ENCODE data around the gene BAZ1A. TPM values are rescaled to one million over a fixed set of nuclear protein-coding genes. Genes with fewer than 3 reads are reported as not detected.

Gene BAZ1A
- total RNA-seq, 6 experiments from 2014 or later = 6.6 to 19.4 (median 14.3) TPM

DNA sequence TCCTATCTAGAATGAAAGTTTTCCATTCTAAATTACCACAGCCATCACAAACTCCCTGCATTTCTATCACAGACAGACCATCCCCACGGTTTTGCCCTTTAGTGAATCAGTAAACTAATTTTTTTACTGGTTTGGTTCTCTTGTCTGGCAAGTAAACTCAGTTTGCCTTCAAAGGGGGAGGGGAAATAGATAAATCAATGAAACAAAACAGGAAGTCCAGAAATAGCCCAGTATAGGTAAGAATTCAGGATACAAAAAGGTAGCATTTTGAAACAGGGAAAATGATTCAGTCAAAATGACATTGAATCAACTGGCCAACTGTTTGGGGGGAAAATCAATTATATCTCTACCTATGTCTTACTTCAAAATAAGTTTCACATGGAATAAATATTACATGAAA is 15.8 kb upstream of the BAZ1A start:
- H3K4me1 ChIP-seq = no peaks in the 10 kb centered on the region
- TF ChIP-seq, protein P1, sequence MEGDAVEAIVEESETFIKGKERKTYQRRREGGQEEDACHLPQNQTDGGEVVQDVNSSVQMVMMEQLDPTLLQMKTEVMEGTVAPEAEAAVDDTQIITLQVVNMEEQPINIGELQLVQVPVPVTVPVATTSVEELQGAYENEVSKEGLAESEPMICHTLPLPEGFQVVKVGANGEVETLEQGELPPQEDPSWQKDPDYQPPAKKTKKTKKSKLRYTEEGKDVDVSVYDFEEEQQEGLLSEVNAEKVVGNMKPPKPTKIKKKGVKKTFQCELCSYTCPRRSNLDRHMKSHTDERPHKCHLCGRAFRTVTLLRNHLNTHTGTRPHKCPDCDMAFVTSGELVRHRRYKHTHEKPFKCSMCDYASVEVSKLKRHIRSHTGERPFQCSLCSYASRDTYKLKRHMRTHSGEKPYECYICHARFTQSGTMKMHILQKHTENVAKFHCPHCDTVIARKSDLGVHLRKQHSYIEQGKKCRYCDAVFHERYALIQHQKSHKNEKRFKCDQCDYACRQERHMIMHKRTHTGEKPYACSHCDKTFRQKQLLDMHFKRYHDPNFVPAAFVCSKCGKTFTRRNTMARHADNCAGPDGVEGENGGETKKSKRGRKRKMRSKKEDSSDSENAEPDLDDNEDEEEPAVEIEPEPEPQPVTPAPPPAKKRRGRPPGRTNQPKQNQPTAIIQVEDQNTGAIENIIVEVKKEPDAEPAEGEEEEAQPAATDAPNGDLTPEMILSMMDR (IDR thresholded peaks at IDR 0.05) = no peak
- TF ChIP-seq POLR2A (IDR thresholded peaks at IDR 0.05) = no peak
- no peaks in the 10 kb centered on the region for H3K36me3 ChIP-seq
- intact Hi-C loops (cut with DNase I) = no loop called here
- H3K4me3 ChIP-seq = no peak overlapping the region
- H3K9me3 ChIP-seq = no peaks in the 10 kb centered on the region
- 13% methylated on average over 1 of the region's 1 CpG for WGBS (ENCODE audit: insufficient coverage, low coverage, low lambda C conversion rate, missing lambda C conversion rate)
- no peak for DNase-seq
- peak in 1 of 4 donors; percentile 43 for ATAC-seq
- no peak overlapping the region for H3K27ac ChIP-seq
- no peaks in the 10 kb centered on the region for H3K27me3 ChIP-seq

DNA sequence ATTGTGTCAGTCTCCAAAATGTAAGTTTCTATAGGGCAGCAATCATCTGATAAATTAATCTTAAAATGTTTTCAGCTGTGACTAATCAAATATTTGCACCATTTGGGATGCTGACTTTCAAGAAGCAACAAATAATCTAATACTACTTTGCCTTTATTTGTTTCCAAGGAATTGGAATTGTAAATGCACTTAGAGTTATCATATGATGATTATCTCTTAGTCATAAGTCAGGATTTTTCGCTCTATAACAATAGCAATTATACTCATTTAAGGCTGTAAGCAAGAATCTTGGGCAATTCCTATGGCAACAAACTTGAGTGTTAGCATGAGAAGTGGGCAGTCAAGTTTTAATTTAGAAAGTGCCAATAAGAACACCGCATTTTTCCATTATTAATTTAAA is 13.0 kb upstream of the BAZ1A start:
- Histone ChIP-seq H3K9me3 (no peaks in the 10 kb centered on the region), H3K4me1 (no peaks in the 10 kb centered on the region), H3K27me3 (no peaks in the 10 kb centered on the region), H3K36me3 (no peaks in the 10 kb centered on the region), H3K4me3 (no peak overlapping the region), H3K27ac (no peak overlapping the region)
- intact Hi-C loops (cut with DNase I) = no loop called here
- 97% methylated on average over 2 of the region's 2 CpGs for WGBS (ENCODE audit: insufficient coverage, low coverage, low lambda C conversion rate, missing lambda C conversion rate)
- ATAC-seq = no peak
- DNase-seq = no peak
- no peak for TF ChIP-seq POLR2A (IDR thresholded peaks at IDR 0.05)
- TF ChIP-seq, protein P1 (IDR thresholded peaks at IDR 0.05) = no peak

DNA sequence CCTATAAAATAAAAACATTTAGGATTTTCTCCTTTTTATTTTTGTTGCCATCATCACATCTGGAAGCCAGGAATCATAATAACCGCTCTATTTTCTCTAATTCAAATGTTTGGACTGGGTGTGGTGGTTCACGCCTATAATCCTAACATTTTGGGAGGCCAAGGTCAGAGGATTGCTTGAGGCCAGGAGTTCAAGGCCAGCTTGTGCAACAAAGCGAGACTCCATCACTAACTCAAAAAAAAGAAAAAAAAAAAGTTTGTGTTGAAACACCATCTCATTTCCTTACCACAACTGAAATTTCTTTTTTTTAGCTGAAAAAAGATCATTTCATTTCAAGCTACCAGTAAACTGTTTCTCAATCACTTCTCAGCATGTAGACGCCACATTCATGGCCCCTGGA is 8.8 kb upstream of the BAZ1A start:
- H3K36me3 ChIP-seq = no peaks in the 10 kb centered on the region
- no peak for TF ChIP-seq POLR2A (IDR thresholded peaks at IDR 0.05)
- TF ChIP-seq, protein P1 (IDR thresholded peaks at IDR 0.05) = no peak
- no peak overlapping the region for H3K4me3 ChIP-seq
- DNase-seq (no peak), ATAC-seq (no peak)
- no peaks in the 10 kb centered on the region for H3K4me1 ChIP-seq
- no peaks in the 10 kb centered on the region for H3K9me3 ChIP-seq
- H3K27ac ChIP-seq = no peak overlapping the region
- intact Hi-C loops (cut with DNase I) = no loop called here
- no peaks in the 10 kb centered on the region for H3K27me3 ChIP-seq
- WGBS (ENCODE audit: insufficient coverage, low coverage, low lambda C conversion rate, missing lambda C conversion rate) = 72% methylated on average over 4 of the region's 4 CpGs

DNA sequence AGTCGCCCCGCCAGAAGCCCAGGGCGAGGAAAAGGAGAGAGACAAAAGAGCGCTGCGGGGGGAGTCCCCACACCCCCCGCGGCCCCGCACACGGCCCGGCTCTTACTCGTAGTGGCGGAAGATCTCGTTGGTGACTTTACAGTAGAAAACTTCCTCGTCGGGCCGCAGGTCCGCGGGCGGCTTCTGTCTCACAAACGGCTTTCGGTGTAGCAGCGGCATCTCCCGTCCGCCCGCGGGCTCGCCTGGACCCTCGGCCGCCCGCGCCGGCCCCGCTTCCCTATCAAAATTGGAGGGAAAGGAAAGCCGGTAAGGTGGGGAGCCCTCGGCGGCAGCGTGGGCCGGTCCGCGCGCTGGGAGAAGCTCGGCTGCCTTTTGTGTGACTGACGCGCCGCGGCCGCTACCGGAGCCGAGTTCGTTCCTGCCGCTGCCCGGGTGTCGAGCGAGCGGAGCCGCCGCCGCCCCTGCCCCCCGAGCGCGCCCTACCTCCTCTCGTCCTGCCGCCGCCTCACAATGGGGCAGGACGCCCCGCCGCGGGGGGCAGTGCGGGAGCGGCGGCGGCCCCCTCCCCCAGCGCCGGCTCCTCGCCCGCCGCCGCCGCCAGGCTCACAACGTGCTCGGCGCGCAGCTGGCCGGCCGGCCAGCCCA is 652 bp downstream of the BAZ1A start:
- Histone ChIP-seq H3K27ac (peak overlapping the region; percentile 96 to 99 (median 97)), H3K27me3 (no peaks in the 10 kb centered on the region), H3K9me3 (no peaks in the 10 kb centered on the region), H3K4me1 (peaks cover 0 to 22% (median under 1%) of the 10 kb centered on the region in 4 donors), H3K36me3 (no peaks in the 10 kb centered on the region), H3K4me3 (peak overlapping the region; percentile 84 to 89 (median 87))
- 0% methylated on average over 11 of the region's 85 CpGs for WGBS (ENCODE audit: insufficient coverage, low coverage, low lambda C conversion rate, missing lambda C conversion rate)
- ATAC-seq = peak; percentile 9 to 47 (median 45)
- TF ChIP-seq POLR2A (IDR thresholded peaks at IDR 0.05) = no peak
- TF ChIP-seq, protein P1 (IDR thresholded peaks at IDR 0.05) = peak in 1 of 4 donors; percentile 7
- peak; percentile 66 to 73 (median 67) for DNase-seq
- intact Hi-C loops (cut with DNase I) = no loop called here
